Caki2 (cell line): ENCODE data around the gene MRPL22. TPM values are rescaled to one million over a fixed set of nuclear protein-coding genes. Genes with fewer than 3 reads are reported as not detected.
"Not testable (repeated sequence)": the region's sequence is repeated elsewhere in the genome, so short reads cannot be mapped to it uniquely, and the experiment has no call there.

ENCODE experiments used
- DNase-seq: peaks from one replicate; pipeline ENCODE4 v3.0.0-alpha.2; 2015; ENCODE audit warnings: low read depth
- in situ Hi-C: cut with HindIII; loops from 2 replicates; pipeline ENCODE4 v1.10.0; 2016; ENCODE audit warnings: low sequenced_read_pairs, low pct_unique_long_range_greater_than_20kb, mixed read lengths
- total RNA-seq: library from RNA; depleted of rRNA; stranded (reverse); fragments of >200 nt; shearing (Covaris generic); gene quantifications from 2 replicates; pipeline ENCODE4 v1.2.3, GENCODE V29; 2014; ENCODE audit warnings: low replicate concordance

MRPL22 gene
- total RNA-seq, 1 experiment from 2014 or later: 16.0 TPM

GRCh38 chr5:154976082-154976481, 35.2 kb downstream of the MRPL22 start:
- DNase-seq, in situ Hi-C loops: not testable (repeated sequence)

- DNase-seq: peak; percentile 27
- in situ Hi-C loops: no loop called here
These were observed 36.5 kb downstream of the MRPL22 start for GRCh38 chr5:154977409-154977808.

- in situ Hi-C loops: not testable (repeated sequence)
These were observed 37.4 kb downstream of the MRPL22 start for GRCh38 chr5:154978294-154978693.

GRCh38 chr5:154984946-154985516, 44.2 kb downstream of the MRPL22 start:
- in situ Hi-C loops: no loop called here

More at GRCh38 chr5:154978294-154978693, 37.4 kb downstream of the MRPL22 start:
- not testable (repeated sequence) for DNase-seq

GRCh38 chr5:154986151-154986550, 45.3 kb downstream of the MRPL22 start:
- in situ Hi-C loops: no loop called here
- DNase-seq: no peak

More at GRCh38 chr5:154984946-154985516, 44.2 kb downstream of the MRPL22 start:
- no peak for DNase-seq

DNA sequence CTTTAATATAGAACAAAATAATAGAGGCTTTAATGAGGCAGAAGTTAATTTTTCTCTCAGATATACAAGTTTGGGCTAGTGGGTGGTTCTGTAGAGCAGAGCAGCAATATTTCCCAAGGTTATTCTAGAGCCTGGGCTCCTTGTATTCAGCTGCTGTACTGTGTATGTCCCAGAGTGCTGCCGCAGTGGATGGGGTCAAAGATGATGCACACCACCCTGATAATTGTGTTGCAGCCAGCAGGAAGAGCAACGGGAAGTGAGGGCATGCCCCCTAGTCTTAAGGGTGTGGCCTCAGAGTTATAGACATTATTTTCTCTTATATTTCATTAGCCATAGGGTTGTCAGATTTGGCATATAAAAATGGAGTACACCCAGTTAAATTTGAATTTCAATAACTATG, 48.8 kb downstream of the MRPL22 start:
- in situ Hi-C loops: no loop called here
- DNase-seq: no peak

DNA sequence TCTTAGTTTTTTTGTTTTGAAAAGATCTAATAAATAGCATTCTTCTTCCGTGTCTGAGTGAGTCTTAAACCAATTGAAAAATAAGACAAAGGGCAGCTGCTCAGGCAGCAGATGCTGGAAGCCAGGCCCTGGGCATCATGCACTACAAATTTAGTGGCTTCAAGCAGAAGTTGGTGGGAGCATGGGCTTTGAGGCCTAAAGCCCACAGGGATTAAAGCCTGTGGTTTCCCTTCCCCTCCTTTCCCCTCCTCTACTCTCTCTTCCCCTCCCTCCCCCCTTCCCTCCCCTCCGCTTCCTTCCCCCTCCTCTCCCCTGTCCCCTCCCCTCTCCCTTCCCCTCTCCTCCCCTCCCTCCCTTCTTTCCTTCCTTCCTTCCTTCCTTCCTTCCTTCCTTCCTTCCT, 52.6 kb downstream of the MRPL22 start:
- DNase-seq: no peak
- in situ Hi-C loops: no loop called here

GRCh38 chr5:154995679-154996078, 54.8 kb downstream of the MRPL22 start:
- DNase-seq: no peak
- in situ Hi-C loops: no loop called here

- no peak for DNase-seq
- in situ Hi-C loops: no loop called here
These were observed 56.9 kb downstream of the MRPL22 start for GRCh38 chr5:154997746-154998145.

- in situ Hi-C loops: no loop called here
- DNase-seq: no peak
These were observed 59.0 kb downstream of the MRPL22 start for GRCh38 chr5:154999865-155000264.

GRCh38 chr5:155001523-155001922, 60.6 kb downstream of the MRPL22 start:
- in situ Hi-C loops: no loop called here
- DNase-seq: no peak

DNA sequence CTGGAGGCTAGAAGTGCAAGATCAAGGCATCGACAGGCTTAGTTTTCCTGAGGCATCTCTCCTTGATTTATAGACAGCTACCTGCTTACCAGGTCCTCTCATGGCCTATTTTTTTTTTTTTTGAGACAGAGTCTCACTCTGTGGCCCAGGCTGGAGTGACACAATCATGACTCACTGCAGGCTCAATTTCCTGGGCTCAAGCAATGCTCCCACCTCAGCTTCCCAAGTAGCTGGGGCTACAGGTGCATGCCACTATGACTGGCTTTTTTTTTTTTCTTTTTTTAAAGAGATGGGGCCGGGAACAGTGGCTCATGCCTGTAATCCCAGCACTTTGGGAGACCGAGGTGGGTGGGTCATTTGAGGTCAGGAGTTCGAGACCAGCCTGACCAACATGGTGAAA, 61.8 kb downstream of the MRPL22 start:
- in situ Hi-C loops: not testable (repeated sequence)
- DNase-seq: peak; percentile 12

DNA sequence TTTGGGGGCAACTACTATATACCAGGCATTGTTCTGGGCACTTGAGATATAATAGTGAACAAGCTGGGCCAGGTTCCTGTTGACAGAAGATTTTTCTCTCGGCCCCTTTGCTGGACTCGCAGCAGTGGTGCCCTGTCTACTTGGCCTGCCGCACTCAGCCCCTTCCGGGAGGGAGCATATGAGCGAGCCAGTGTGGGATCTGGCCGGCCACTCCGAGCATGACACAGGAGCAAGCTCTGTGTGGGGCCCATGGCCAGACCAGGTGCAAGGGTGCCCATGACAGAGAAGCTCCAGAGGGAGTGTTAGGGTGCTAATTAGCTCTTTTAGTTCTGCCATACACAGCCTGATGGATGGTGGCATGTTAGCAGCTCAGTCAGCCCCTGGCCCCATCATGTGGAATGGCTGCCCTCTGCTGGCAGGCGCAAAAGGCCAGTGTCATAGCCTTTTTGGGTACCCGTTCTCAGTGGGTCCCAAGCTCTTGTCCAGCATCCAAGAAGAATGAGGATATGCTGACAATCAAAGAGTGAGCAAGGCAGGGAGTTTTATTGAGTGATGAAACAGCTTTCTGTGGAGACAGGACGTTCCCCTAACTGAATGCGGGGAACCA, 63.4 kb downstream of the MRPL22 start:
- in situ Hi-C loops: no loop called here

DNA sequence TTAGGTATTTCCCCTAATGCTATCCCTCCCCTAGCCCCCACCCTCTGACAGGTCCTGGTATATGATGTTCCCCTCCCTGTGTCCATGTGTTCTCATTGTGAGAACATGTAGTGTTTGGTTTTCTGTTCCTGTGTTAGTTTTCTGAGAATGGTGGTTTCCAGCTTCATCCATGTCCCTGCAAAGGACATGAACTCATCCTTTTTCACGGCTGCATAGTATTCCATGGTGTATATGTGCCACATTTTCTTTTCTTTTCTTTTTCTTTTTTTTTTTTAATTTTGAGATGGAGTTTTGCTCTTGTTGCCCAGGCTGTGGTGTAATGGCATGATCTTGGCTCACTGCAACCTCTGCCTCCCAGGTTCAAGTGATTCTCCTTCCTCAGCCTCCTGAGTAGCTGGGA, 65.4 kb downstream of the MRPL22 start:
- DNase-seq, in situ Hi-C loops: not testable (repeated sequence)

More for the DNA sequence above, 63.4 kb downstream of the MRPL22 start:
- no peak for DNase-seq

GRCh38 chr5:155008669-155009068, 67.8 kb downstream of the MRPL22 start:
- no peak for DNase-seq

GRCh38 chr5:155010881-155011280, 70.0 kb downstream of the MRPL22 start:
- no peak for DNase-seq
- in situ Hi-C loops: no loop called here

More at GRCh38 chr5:155008669-155009068, 67.8 kb downstream of the MRPL22 start:
- in situ Hi-C loops: no loop called here

- DNase-seq: no peak
- in situ Hi-C loops: no loop called here
These were observed 72.7 kb downstream of the MRPL22 start, which contains the start of gene KIF4B for GRCh38 chr5:155013526-155013925. Gene KIF4B, plus strand, starts transcription at chr5:155013755. Its CDS starts 105 bp downstream, at chr5:155013860.

- in situ Hi-C loops: no loop called here
- no peak for DNase-seq
These were observed 74.4 kb downstream of the MRPL22 start for GRCh38 chr5:155015239-155015638.

DNA sequence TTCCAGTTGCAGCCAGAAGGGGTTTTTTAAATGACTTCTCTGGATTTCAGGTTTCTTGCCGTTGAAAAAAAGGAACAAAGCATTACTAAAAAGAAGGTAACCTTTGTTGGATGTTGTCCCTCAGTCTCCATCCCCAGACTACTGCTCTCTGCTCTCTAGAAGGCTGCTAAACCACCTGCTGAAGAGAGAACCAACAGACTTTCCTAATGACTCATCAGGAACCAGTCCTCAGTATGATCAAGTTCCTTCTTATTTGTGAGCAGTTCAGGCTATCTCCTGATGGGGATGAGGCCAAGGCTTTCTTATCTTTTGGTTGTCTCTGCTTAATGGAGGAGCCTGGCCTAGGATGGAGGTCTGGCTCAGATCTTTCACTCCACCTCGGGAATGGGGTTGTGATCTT, 76.7 kb downstream of the MRPL22 start:
- in situ Hi-C loops: no loop called here
- DNase-seq: no peak
